ENCODE measurements around the gene MAFB.

Gene MAFB

GRCh38 chr20:40639676-40640355 is 49.2 kb downstream of the MAFB start:
- no peaks in the 10 kb centered on the region for H3K27me3 ChIP-seq (ENCODE audit: control insufficient read depth, insufficient read depth, low read length)
- no peak overlapping the region for H3K9ac ChIP-seq (ENCODE audit: low read depth, low read length)
- no peak overlapping the region for H3K4me3 ChIP-seq (ENCODE audit: low read depth, low read length)
- H3K36me3 ChIP-seq (ENCODE audit: control insufficient read depth, insufficient read depth, low read length), result no peaks in the 10 kb centered on the region
- H3K4me1 ChIP-seq (ENCODE audit: control insufficient read depth, insufficient read depth, low read length), result no peaks in the 10 kb centered on the region
- H3K9me3 ChIP-seq (ENCODE audit: control insufficient read depth, insufficient read depth, low read length), result no peaks in the 10 kb centered on the region
- no peak overlapping the region for H3K27ac ChIP-seq (ENCODE audit: low read depth, low read length)

GRCh38 chr20:40639132-40639531 is 49.9 kb downstream of the MAFB start:
- no peak overlapping the region for H3K9ac ChIP-seq (ENCODE audit: low read depth, low read length)
- H3K36me3 ChIP-seq (ENCODE audit: control insufficient read depth, insufficient read depth, low read length), result no peaks in the 10 kb centered on the region
- H3K27me3 ChIP-seq (ENCODE audit: control insufficient read depth, insufficient read depth, low read length), result no peaks in the 10 kb centered on the region
- no peak overlapping the region for H3K27ac ChIP-seq (ENCODE audit: low read depth, low read length)
- no peak overlapping the region for H3K4me3 ChIP-seq (ENCODE audit: low read depth, low read length)
- H3K9me3 ChIP-seq (ENCODE audit: control insufficient read depth, insufficient read depth, low read length), result no peaks in the 10 kb centered on the region
- no peaks in the 10 kb centered on the region for H3K4me1 ChIP-seq (ENCODE audit: control insufficient read depth, insufficient read depth, low read length)

GRCh38 chr20:40638414-40638813 is 50.6 kb downstream of the MAFB start:
- no peaks in the 10 kb centered on the region for H3K36me3 ChIP-seq (ENCODE audit: control insufficient read depth, insufficient read depth, low read length)
- no peak overlapping the region for H3K4me3 ChIP-seq (ENCODE audit: low read depth, low read length)
- no peak overlapping the region for H3K27ac ChIP-seq (ENCODE audit: low read depth, low read length)
- H3K27me3 ChIP-seq (ENCODE audit: control insufficient read depth, insufficient read depth, low read length), result no peaks in the 10 kb centered on the region
- H3K9me3 ChIP-seq (ENCODE audit: control insufficient read depth, insufficient read depth, low read length), result no peaks in the 10 kb centered on the region
- no peak overlapping the region for H3K9ac ChIP-seq (ENCODE audit: low read depth, low read length)
- no peaks in the 10 kb centered on the region for H3K4me1 ChIP-seq (ENCODE audit: control insufficient read depth, insufficient read depth, low read length)

- Histone ChIP-seq H3K4me1 (ENCODE audit: control insufficient read depth, insufficient read depth, low read length) (no peaks in the 10 kb centered on the region), H3K36me3 (ENCODE audit: control insufficient read depth, insufficient read depth, low read length) (no peaks in the 10 kb centered on the region), H3K9ac (ENCODE audit: low read depth, low read length) (no peak overlapping the region), H3K9me3 (ENCODE audit: control insufficient read depth, insufficient read depth, low read length) (no peaks in the 10 kb centered on the region), H3K4me3 (ENCODE audit: low read depth, low read length) (no peak overlapping the region), H3K27ac (ENCODE audit: low read depth, low read length) (no peak overlapping the region), H3K27me3 (ENCODE audit: control insufficient read depth, insufficient read depth, low read length) (no peaks in the 10 kb centered on the region)
These were observed 51.9 kb downstream of the MAFB start for GRCh38 chr20:40637176-40637575.

- no peaks in the 10 kb centered on the region for H3K9me3 ChIP-seq (ENCODE audit: control insufficient read depth, insufficient read depth, low read length)
- no peaks in the 10 kb centered on the region for H3K27me3 ChIP-seq (ENCODE audit: control insufficient read depth, insufficient read depth, low read length)
- no peak overlapping the region for H3K27ac ChIP-seq (ENCODE audit: low read depth, low read length)
- no peaks in the 10 kb centered on the region for H3K4me1 ChIP-seq (ENCODE audit: control insufficient read depth, insufficient read depth, low read length)
- H3K9ac ChIP-seq (ENCODE audit: low read depth, low read length), result no peak overlapping the region
- H3K4me3 ChIP-seq (ENCODE audit: low read depth, low read length), result no peak overlapping the region
- H3K36me3 ChIP-seq (ENCODE audit: control insufficient read depth, insufficient read depth, low read length), result no peaks in the 10 kb centered on the region
These were observed 52.5 kb downstream of the MAFB start for GRCh38 chr20:40636486-40636885.

- Histone ChIP-seq H3K36me3 (ENCODE audit: control insufficient read depth, insufficient read depth, low read length) (no peaks in the 10 kb centered on the region), H3K27me3 (ENCODE audit: control insufficient read depth, insufficient read depth, low read length) (no peaks in the 10 kb centered on the region), H3K4me3 (ENCODE audit: low read depth, low read length) (no peak overlapping the region), H3K9me3 (ENCODE audit: control insufficient read depth, insufficient read depth, low read length) (no peaks in the 10 kb centered on the region), H3K9ac (ENCODE audit: low read depth, low read length) (no peak overlapping the region), H3K27ac (ENCODE audit: low read depth, low read length) (no peak overlapping the region), H3K4me1 (ENCODE audit: control insufficient read depth, insufficient read depth, low read length) (no peaks in the 10 kb centered on the region)
These were observed 53.1 kb downstream of the MAFB start for GRCh38 chr20:40635971-40636370.
